BLaER1 treated with 17β-estradiol and CSF1 and Interleukin-3, amounts not matched to agents 10 nM and 100 nM (cell line): ENCODE measurements around the gene METTL27.

Experiments
- H3K27ac ChIP-seq, 11 experiments: shearing (Covaris generic); formaldehyde crosslinking; 2 replicates each; pipeline ENCODE4 v1.8.1; 2022
- H3K27me3 ChIP-seq, 11 experiments: shearing (Covaris generic); formaldehyde crosslinking; 2 replicates each; pipeline ENCODE4 v1.8.1; 2022
- H3K36me3 ChIP-seq, 11 experiments: shearing (Covaris generic); formaldehyde crosslinking; 2 replicates each; pipeline ENCODE4 v1.8.1; 2022
- H3K4me1 ChIP-seq, 10 experiments: shearing (Covaris generic); formaldehyde crosslinking; 2 replicates each; pipeline ENCODE4 v1.8.1; 2022
- H3K4me2 ChIP-seq, 11 experiments: shearing (Covaris generic); formaldehyde crosslinking; 2 replicates each; pipeline ENCODE4 v1.8.1; 2022
- H3K4me3 ChIP-seq, 10 experiments: shearing (Covaris generic); formaldehyde crosslinking; 2 replicates each; pipeline ENCODE4 v1.8.1; 2022
- H3K9ac ChIP-seq, 11 experiments: shearing (Covaris generic); formaldehyde crosslinking; 2 replicates each; pipeline ENCODE4 v1.8.1; 2022
- H3K9me3 ChIP-seq, 11 experiments: shearing (Covaris generic); formaldehyde crosslinking; replicated peaks in 1 of 11; 2 replicates each; pipeline ENCODE4 v1.8.1; 2022
- H4K20me1 ChIP-seq, 11 experiments: shearing (Covaris generic); formaldehyde crosslinking; 2 replicates each; pipeline ENCODE4 v1.8.1; 2022
- Cebpa-rat ChIP-seq, 11 experiments: shearing (Covaris generic); IDR thresholded peaks; 2 replicates each; pipeline ENCODE4 v1.8.1; 2022

The METTL27 gene

DNA sequence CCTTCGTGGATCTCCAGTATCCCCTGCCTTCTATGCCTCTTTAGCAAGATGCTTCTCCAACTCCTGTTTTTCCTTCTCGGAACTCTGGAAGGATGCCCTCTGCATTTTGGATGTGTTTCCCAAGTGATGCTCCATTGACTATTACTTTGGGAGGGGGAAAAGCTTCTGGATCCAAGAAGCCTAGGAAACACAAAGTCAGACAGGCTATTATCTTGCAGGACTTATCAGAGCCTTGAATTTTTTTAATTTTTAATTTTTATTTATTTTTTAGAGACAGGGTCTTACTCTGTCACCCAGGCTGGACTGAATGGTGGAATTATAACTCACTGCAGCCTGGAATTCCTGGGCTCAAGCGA lies 39.7 kb upstream of the METTL27 start:
- H3K36me3 ChIP-seq = no peaks in the 10 kb centered on the region
- no peaks in the 10 kb centered on the region for H3K27me3 ChIP-seq
- H4K20me1 ChIP-seq = peaks cover 0 to 1% (median 0%) of the 10 kb centered on the region in 11 experiments; a peak in 2 of 22 replicates
- H3K4me2 ChIP-seq = no peak overlapping the region
- no peak overlapping the region for H3K4me3 ChIP-seq
- peaks cover 0 to 41% (median 33%) of the 10 kb centered on the region in 10 experiments; a peak in 18 of 20 replicates for H3K4me1 ChIP-seq
- H3K9ac ChIP-seq = no peak overlapping the region
- no peaks in the 10 kb centered on the region; a peak in 1 of 22 replicates for H3K9me3 ChIP-seq
- H3K27ac ChIP-seq = no peak overlapping the region
- TF ChIP-seq Cebpa-rat (IDR thresholded peaks at IDR 0.05) = no peak

DNA sequence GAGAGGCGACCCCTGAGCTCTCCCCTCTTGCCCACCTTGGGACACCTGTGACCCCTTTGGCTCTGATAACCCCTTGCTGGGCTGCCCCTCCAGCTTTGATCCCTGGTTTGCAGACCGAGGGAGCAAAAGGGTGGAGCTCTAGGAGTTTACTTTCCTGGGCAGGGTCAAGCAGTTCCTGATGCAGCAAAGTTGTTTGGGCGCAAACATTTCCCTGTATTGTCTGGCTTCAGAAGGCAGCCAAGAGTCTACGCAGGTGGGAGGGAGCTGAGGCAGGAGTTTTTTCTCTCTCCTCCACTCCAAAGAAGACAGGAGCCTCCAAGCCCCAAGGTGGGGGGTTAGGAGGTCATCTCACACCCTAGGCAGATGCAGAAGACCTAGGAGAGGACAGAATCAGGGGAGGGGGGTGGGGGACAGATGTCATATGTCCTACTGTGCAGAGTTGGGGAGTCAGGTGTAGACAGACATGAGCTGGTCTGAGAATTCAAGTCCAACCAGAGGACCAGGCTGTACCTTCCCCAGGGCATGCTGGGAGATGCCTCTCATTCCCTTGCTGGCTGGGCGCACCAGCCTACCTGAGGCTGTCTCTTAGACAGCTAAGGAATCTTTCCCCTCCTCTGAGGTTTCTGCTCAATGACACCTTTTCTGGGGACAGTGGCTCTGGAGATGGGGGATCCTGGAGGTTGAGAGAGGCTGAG lies 39.2 kb upstream of the METTL27 start:
- Histone ChIP-seq H3K27me3 (no peaks in the 10 kb centered on the region), H3K9ac (no peak overlapping the region), H3K9me3 (no peaks in the 10 kb centered on the region; a peak in 1 of 22 replicates), H3K36me3 (no peaks in the 10 kb centered on the region), H4K20me1 (no peaks in the 10 kb centered on the region; a peak in 2 of 22 replicates), H3K4me1 (peaks cover 0 to 38% (median 28%) of the 10 kb centered on the region in 10 experiments; a peak in 18 of 20 replicates), H3K4me3 (no peak overlapping the region), H3K27ac (no peak overlapping the region), H3K4me2 (no peak overlapping the region)
- no peak for TF ChIP-seq Cebpa-rat (IDR thresholded peaks at IDR 0.05)

DNA sequence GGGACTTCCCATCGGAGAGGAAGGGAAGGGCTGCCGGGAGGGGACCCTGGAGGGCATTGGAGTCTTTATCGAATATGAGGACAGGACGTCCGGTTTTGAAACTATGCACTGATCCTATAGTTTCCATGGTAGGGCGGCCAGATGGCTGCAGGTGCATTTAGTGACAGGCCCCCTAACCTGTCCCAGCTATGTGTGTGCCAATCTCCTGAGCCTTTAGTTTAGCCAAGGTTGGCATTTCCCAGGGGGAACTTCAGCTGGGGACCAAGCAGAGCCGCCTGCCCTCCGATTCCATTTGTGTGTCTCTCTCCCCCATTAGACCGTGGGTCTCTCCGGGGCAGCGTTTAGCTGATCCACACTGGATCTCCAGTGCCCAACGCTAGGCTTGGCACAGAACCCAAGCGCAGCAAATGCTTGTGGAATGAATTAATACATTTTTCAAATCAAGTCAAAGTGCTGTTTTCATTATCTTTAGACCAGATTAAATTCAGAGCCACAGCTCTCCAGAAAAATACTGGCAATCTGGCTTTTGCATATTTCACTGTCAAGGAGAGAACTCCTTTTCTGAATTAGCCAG lies 38.5 kb upstream of the METTL27 start:
- Histone ChIP-seq H4K20me1 (no peaks in the 10 kb centered on the region; a peak in 1 of 22 replicates), H3K4me1 (peaks cover 0 to 31% (median 22%) of the 10 kb centered on the region in 10 experiments; a peak in 15 of 20 replicates), H3K27ac (no peak overlapping the region), H3K27me3 (no peaks in the 10 kb centered on the region), H3K4me2 (no peak overlapping the region), H3K4me3 (no peak overlapping the region), H3K9ac (no peak overlapping the region), H3K9me3 (no peaks in the 10 kb centered on the region; a peak in 1 of 22 replicates), H3K36me3 (no peaks in the 10 kb centered on the region)
- no peak for TF ChIP-seq Cebpa-rat (IDR thresholded peaks at IDR 0.05)

DNA sequence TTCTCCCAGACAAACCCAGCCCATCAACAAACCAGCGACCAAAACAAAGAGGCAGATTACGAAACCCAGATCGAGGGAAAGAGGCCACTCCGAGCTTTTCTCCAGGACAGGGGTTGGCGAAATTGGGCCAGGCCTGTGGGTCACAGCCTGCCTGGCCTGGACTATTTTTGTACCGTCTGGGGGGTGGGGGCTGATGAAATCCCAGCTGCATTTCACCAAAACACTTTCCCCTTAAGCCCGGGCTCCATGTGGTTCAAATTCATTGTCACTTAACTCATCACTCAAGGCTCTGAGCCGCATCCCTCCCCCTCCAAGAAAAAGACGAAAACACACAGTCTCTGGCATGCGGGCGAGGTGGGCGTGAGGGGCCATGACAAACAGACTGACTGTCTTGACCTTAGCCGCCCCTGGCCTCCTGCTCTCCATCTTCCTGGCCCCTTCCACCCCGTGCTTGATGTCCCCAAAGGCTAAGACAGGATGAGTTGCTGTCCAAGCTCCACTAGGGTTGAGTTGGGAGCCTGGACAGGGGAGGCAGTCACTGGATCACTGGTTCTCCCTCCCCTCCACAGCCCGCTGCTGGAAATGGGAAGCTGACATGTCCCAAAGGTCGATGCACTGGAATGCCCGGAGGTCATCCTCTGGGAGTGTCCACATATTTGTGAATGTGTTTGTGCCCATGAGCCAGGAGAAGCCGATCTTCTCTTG lies 37.8 kb upstream of the METTL27 start:
- H3K4me1 ChIP-seq = peaks cover 0 to 31% (median 20%) of the 10 kb centered on the region in 10 experiments; a peak in 14 of 20 replicates
- H3K9me3 ChIP-seq = no peaks in the 10 kb centered on the region; a peak in 1 of 22 replicates
- H3K4me3 ChIP-seq = no peak overlapping the region
- peak overlapping the region in 3 of 11 experiments; percentile 2 to 41 (median 28); a peak in 4 of 22 replicates for H3K4me2 ChIP-seq
- H3K9ac ChIP-seq = no peak overlapping the region
- H3K27me3 ChIP-seq = no peaks in the 10 kb centered on the region
- no peak for TF ChIP-seq Cebpa-rat (IDR thresholded peaks at IDR 0.05)
- H3K27ac ChIP-seq = no peak overlapping the region
- no peaks in the 10 kb centered on the region; a peak in 1 of 22 replicates for H4K20me1 ChIP-seq
- H3K36me3 ChIP-seq = no peaks in the 10 kb centered on the region

DNA sequence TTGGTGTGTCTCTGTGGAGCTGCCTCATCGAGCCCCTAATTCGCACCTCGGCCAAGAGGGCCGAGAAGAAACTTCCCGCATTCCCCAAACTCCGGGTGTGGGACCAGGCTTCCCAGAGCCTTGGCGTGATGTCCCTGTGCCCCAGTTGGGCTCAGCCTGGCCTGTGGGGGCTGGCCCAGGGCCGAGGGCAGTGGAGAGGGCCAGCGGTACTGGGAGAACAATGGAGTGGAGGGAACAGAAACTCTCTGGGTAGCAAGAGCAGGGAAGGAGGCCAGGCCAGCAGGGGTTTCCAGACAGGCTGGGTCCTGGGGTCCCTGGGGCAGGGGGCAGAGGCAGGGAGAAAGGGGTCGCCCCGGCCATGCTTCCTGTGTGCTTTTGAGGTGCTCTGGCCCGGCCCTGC lies 34.7 kb upstream of the METTL27 start:
- Histone ChIP-seq H3K9me3 (no peaks in the 10 kb centered on the region), H3K4me3 (no peak overlapping the region), H4K20me1 (peaks cover 0 to 4% (median 0%) of the 10 kb centered on the region in 11 experiments; a peak in 1 of 22 replicates), H3K27me3 (peaks cover 0 to 2% (median 0%) of the 10 kb centered on the region in 11 experiments; a peak in 2 of 22 replicates), H3K27ac (no peak overlapping the region), H3K36me3 (no peaks in the 10 kb centered on the region), H3K4me2 (peak overlapping the region in 9 of 11 experiments; percentile 5 to 28 (median 18); a peak in 4 of 22 replicates), H3K4me1 (peaks cover 0 to 32% (median 26%) of the 10 kb centered on the region in 10 experiments; a peak in 16 of 20 replicates), H3K9ac (no peak overlapping the region)
- TF ChIP-seq Cebpa-rat (IDR thresholded peaks at IDR 0.05) = no peak

DNA sequence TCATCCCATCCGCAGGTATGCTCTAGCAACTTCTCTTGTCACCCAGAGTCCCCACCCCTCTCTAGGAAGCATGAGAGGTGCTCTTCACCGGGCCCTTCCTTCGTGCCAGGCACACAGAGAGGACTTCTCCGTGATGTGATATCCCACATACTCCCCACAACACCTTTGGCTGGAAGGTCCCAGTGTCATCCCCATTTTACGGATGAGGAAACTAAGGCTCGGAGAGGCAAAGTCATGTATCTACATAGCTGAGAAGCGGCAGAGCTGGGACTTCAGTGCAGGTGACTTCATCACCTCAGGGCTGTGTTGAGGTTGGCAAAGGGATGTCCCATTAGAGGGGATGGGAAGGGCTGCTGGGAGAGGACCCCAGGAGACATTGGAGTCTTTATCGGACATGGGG lies 34.0 kb upstream of the METTL27 start:
- peaks cover 0 to 4% (median 0%) of the 10 kb centered on the region in 11 experiments; a peak in 1 of 22 replicates for H4K20me1 ChIP-seq
- H3K9me3 ChIP-seq = no peaks in the 10 kb centered on the region
- TF ChIP-seq Cebpa-rat (IDR thresholded peaks at IDR 0.05) = no peak
- no peak overlapping the region for H3K9ac ChIP-seq
- peaks cover 0 to 5% (median 0%) of the 10 kb centered on the region in 11 experiments; a peak in 2 of 22 replicates for H3K27me3 ChIP-seq
- peaks cover 0 to 38% (median 32%) of the 10 kb centered on the region in 10 experiments; a peak in 16 of 20 replicates for H3K4me1 ChIP-seq
- no peak overlapping the region for H3K27ac ChIP-seq
- no peak overlapping the region for H3K4me3 ChIP-seq
- no peaks in the 10 kb centered on the region for H3K36me3 ChIP-seq
- no peak overlapping the region for H3K4me2 ChIP-seq

DNA sequence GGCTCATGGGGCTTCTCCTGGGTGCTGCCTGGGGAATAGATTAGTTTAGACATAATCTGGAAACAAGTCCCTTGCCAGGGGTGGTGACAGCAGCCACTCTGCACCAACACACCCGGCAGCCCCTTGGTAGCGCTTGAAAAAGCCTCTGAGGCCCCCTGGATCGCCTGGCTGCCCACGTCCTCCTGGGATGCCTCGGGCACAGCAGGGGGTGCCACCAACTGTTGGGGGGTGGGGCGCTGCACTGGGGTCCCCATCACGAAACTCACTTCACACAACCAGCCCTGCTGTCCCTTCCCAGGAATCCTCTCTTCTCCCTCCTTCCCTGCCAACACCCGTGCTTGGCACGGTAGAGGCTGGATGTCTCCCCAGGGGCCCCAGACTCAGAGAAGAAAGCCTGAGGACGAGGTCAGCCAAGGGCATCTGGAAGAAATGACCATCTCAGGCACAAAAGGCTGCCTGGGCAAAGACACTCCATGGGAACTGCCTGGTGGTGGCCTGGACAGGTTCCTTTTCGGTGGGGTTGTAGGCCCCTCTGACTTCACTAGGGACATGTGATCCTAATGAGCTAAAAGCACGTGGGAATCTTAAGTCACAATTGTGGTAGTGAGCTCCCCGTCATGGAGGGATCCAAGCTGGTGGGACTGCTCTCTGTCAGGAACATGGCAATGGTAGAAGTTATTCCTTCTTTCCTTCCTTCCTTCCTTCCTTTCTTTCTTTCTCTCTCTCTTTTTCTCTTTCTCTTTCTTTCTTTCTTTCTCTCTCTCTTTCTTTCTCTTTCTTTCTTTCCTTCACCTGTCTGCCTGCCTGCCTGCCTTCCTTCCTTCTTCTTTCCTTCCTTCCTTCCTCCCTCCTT lies 30.0 kb upstream of the METTL27 start:
- H3K9ac ChIP-seq = peak overlapping the region in 2 of 11 experiments; percentile 26 to 41; a peak in 2 of 22 replicates
- H3K4me3 ChIP-seq = no peak overlapping the region
- no peak for TF ChIP-seq Cebpa-rat (IDR thresholded peaks at IDR 0.05)
- H3K4me1 ChIP-seq = peaks cover 0 to 25% (median 19%) of the 10 kb centered on the region in 10 experiments; a peak in 15 of 20 replicates
- H3K9me3 ChIP-seq = no peaks in the 10 kb centered on the region
- H3K27ac ChIP-seq = no peak overlapping the region
- H3K27me3 ChIP-seq = peaks cover 0 to 5% (median 0%) of the 10 kb centered on the region in 11 experiments; a peak in 2 of 22 replicates
- H3K4me2 ChIP-seq = peak overlapping the region in 9 of 11 experiments; percentile 37 to 80 (median 51); a peak in 17 of 22 replicates
- 0 out of 22 replicates have a peak, but pooled peaks cover 0 to 4% (median 0%) of the 10 kb centered on the region in 11 experiments for H4K20me1 ChIP-seq
- no peaks in the 10 kb centered on the region for H3K36me3 ChIP-seq
